T-helper 2 cell treated with Interferon-gamma antibody and Interleukin-4, amounts not matched to agents 5 μg/mL and 100 μg/mL, for 36 hours (primary cell): Measurements from ENCODE around the gene SLC30A4.
A peak's percentile ranks its signal among the peaks of the same experiment; 100 is the strongest.

Experiments used
- DNase-seq: peaks from one replicate; pipeline ENCODE4 v3.0.0; 2021; ENCODE audit warnings: low spot score
- H3K27ac Mint-ChIP-seq: one replicate; pipeline ENCODE4 v1.8.0; 2021; ENCODE audit warnings: mild to moderate bottlenecking, mixed read lengths
- H3K27me3 Mint-ChIP-seq: one replicate; pipeline ENCODE4 v1.8.0; 2021; ENCODE audit warnings: low read depth, mixed read lengths
- H3K36me3 Mint-ChIP-seq: one replicate; pipeline ENCODE4 v1.8.0; 2021; ENCODE audit warnings: low read depth, mixed read lengths
- H3K4me1 Mint-ChIP-seq: one replicate; pipeline ENCODE4 v1.8.0; 2021; ENCODE audit warnings: low read depth, mixed read lengths
- H3K4me3 Mint-ChIP-seq: one replicate; pipeline ENCODE4 v1.8.0; 2022; ENCODE audit warnings: mild to moderate bottlenecking, moderate library complexity, mixed read lengths
- H3K9me3 Mint-ChIP-seq: one replicate; pipeline ENCODE4 v1.8.0; 2021; ENCODE audit warnings: mixed read lengths

The SLC30A4 gene

DNA sequence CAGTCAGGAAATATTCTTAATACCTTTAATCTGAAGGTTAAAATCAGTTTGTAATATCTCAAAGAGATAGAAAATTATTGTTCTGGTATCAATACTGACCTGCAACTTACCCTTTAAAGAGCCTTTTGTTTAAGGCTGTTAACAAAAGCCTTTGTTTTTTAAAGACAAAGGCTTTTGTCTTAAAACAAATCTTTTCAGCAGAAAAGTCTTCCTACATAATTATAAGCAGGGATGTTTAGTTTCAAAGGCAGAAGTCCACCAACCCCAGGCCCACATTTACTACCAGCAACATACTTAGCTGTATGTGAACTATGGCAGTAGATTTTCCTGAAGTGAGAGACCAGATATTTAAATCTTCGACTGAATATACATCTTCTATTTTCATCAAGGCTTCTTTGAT, 36.2 kb downstream of the SLC30A4 start:
- no peaks in the 10 kb centered on the region for H3K4me1 Mint-ChIP-seq
- H3K36me3 Mint-ChIP-seq: no peaks in the 10 kb centered on the region
- H3K27ac Mint-ChIP-seq: no peak overlapping the region
- H3K4me3 Mint-ChIP-seq: no peak overlapping the region
- H3K27me3 Mint-ChIP-seq: no peaks in the 10 kb centered on the region
- no peaks in the 10 kb centered on the region for H3K9me3 Mint-ChIP-seq
- DNase-seq: no peak

DNA sequence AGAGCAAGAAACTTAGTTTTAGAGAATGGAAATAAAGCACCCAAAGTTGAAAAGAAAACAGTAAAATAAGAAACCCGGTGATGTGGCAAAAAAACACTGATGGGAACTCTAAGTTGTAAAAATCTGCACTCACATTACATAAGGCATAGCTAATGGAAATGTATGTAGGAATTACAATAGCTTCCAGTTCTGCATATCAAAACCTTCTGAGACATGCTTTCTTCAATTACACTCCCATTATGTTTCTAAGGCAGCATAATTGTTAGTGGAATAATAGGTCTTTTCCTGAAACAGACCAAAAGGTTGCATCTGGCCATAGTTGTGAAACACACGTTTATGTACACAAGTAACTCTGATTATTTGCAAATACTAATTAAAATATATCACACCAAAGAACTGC, 41.4 kb downstream of the SLC30A4 start:
- Mint-ChIP-seq H3K27me3 (no peaks in the 10 kb centered on the region), H3K4me3 (no peak overlapping the region), H3K27ac (no peak overlapping the region), H3K9me3 (no peaks in the 10 kb centered on the region), H3K36me3 (no peaks in the 10 kb centered on the region), H3K4me1 (no peaks in the 10 kb centered on the region)
- DNase-seq: no peak

DNA sequence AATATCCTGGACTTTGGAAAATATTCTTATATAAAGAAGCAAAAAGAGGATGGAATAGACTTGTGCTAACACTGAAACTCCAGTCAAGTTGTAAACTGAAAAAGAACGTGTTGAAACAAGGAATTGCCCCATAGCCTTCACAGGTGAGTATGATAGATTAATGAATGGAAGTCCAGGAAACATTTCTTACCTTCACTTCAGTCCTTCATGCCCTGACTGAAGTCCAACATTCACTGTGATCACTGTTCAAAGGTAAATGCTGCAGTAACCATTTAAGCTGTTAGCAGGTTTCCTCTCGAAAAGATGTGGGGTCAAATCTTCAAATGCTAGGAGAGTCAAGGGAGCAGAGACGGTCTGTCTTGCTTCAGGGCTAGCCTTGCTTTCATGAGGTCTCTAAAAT, 46.1 kb downstream of the SLC30A4 start:
- no peak overlapping the region for H3K4me3 Mint-ChIP-seq
- H3K4me1 Mint-ChIP-seq: no peaks in the 10 kb centered on the region
- H3K9me3 Mint-ChIP-seq: no peaks in the 10 kb centered on the region
- H3K27ac Mint-ChIP-seq: no peak overlapping the region
- H3K36me3 Mint-ChIP-seq: no peaks in the 10 kb centered on the region
- no peak for DNase-seq
- H3K27me3 Mint-ChIP-seq: peaks cover 2% of the 10 kb centered on the region

DNA sequence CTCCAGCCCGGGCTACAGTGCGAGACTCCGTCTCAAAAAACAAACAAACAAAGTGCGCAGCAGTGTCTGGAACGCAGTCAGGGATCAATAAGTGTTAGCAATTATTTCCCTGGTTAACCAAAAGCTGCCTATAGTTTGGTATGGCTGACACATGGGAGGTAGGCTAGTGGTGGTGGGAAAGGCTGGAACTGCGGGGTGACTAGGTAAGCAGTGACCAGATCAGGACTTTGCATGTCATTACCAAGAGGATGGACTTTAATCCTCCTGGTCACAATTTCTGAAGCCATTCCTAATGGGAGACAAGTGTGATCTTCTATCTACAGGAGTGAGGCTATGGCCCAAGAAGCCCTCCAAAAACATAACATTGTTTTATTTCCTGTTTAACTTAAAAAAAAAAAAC, 47.8 kb downstream of the SLC30A4 start:
- Mint-ChIP-seq H3K36me3 (no peaks in the 10 kb centered on the region), H3K27me3 (peaks cover 4% of the 10 kb centered on the region), H3K4me1 (no peaks in the 10 kb centered on the region), H3K27ac (no peak overlapping the region), H3K9me3 (no peaks in the 10 kb centered on the region), H3K4me3 (no peak overlapping the region)
- no peak for DNase-seq

DNA sequence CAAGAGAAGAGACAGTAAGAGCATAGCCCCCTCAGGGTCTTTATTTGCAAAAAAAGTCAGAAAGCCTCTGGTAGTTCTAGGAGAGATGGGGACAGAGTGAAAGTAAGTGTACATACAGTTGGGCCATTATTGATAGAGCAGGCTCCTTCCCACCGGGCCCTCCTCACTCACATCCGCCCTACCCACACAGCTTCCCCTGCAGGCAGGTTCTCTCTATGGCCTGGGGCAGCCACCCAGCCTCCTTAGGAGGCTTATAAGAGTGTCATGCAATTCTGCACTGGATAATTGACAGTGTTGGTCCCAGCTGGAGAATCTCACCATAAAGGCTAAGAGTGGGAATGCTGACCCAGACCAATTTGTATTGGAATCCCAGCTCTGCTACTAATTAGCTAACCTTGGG, 49.5 kb downstream of the SLC30A4 start:
- no peak overlapping the region for H3K4me3 Mint-ChIP-seq
- H3K27ac Mint-ChIP-seq: no peak overlapping the region
- no peaks in the 10 kb centered on the region for H3K36me3 Mint-ChIP-seq
- H3K9me3 Mint-ChIP-seq: no peaks in the 10 kb centered on the region
- H3K4me1 Mint-ChIP-seq: no peaks in the 10 kb centered on the region
- peaks cover 6% of the 10 kb centered on the region for H3K27me3 Mint-ChIP-seq
- DNase-seq: no peak

DNA sequence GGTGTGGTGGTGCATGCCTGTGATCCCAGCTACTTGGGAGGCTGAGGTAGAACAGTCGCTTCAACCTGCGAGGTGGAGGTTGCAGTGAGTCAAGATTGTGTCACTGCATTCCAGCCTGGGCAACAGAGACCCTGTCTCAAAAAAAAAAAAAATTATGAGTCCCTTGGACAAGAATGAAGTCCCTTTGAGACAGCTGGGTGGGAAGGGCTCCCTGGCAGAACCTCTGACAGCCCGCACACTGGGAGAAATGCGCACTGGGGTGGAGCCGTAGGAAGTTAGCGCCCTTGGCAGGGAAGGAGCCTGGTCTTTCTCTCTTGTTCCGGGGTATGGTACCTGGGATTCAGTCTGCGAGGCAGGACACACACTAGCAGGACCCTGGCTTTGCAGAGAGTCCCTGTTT, 51.4 kb downstream of the SLC30A4 start:
- DNase-seq: no peak
- Mint-ChIP-seq H3K4me3 (no peak overlapping the region), H3K36me3 (no peaks in the 10 kb centered on the region), H3K4me1 (no peaks in the 10 kb centered on the region), H3K27me3 (peaks cover 6% of the 10 kb centered on the region), H3K27ac (no peak overlapping the region), H3K9me3 (no peaks in the 10 kb centered on the region)

DNA sequence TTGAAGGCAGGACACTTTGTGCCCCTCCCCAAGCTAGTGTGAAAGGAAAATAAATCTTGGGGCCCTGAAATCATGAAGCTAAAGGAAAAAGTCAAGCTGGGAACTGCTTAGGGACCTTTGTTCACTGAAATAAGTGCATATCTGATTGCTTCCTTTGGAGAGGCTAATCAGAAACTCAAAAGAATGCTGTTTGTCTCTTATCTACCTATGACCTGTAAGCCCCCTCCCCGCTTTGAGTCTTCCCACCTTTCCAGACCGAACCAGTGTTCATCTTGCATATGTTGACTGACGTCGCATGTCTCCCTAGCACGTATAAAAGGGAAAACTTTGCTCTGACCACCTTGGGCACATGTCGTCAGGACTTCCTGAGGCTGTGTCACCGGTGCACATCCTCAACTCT, 53.1 kb downstream of the SLC30A4 start:
- Mint-ChIP-seq H3K27me3 (peaks cover 6% of the 10 kb centered on the region), H3K4me1 (no peaks in the 10 kb centered on the region), H3K9me3 (no peaks in the 10 kb centered on the region), H3K36me3 (no peaks in the 10 kb centered on the region), H3K4me3 (no peak overlapping the region), H3K27ac (no peak overlapping the region)
- DNase-seq: no peak

DNA sequence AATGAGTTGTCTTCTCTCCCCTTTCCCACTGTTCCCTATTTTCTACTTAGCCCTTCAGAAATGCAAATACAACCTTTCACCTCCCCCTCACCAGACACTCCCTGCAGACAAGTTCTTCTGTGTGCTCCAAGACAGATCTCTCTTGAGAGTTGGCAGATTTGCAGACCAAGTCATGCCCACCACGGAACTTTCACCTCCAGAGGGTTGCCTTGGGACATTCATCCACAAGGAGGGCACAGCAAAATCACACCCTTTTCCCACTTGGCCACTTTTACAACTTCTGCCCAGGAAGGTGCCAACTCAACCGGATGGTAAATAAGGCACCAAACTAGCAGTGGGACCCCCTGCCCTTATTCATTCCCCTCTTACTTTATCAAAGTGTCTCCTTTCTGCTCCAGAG, 53.5 kb downstream of the SLC30A4 start:
- no peaks in the 10 kb centered on the region for H3K4me1 Mint-ChIP-seq
- no peaks in the 10 kb centered on the region for H3K36me3 Mint-ChIP-seq
- no peaks in the 10 kb centered on the region for H3K9me3 Mint-ChIP-seq
- no peak overlapping the region for H3K4me3 Mint-ChIP-seq
- H3K27ac Mint-ChIP-seq: no peak overlapping the region
- DNase-seq: no peak
- H3K27me3 Mint-ChIP-seq: peaks cover 6% of the 10 kb centered on the region

DNA sequence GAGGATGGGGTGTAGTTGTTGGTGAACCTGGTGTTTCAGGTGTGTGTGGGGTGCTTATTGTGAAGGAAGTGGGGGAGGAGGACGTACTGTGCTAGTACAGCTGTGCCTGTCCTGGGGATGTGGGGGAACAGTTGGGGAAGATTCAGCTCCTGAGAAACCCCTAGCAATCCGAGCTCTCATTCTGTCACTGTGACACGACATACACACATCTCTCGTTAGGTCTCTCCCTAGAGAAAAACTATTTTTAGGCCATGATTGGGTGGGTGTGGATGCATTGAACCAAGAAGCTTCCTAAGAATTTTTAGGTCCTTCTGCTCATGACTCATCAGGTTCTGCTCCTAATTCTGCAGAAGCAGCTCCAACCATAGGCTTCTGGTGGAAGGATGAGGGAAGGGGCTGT, 54.3 kb downstream of the SLC30A4 start:
- no peak for DNase-seq
- H3K27me3 Mint-ChIP-seq: peaks cover 6% of the 10 kb centered on the region
- no peak overlapping the region for H3K4me3 Mint-ChIP-seq
- no peak overlapping the region for H3K27ac Mint-ChIP-seq
- H3K4me1 Mint-ChIP-seq: no peaks in the 10 kb centered on the region
- H3K9me3 Mint-ChIP-seq: no peaks in the 10 kb centered on the region
- H3K36me3 Mint-ChIP-seq: no peaks in the 10 kb centered on the region

DNA sequence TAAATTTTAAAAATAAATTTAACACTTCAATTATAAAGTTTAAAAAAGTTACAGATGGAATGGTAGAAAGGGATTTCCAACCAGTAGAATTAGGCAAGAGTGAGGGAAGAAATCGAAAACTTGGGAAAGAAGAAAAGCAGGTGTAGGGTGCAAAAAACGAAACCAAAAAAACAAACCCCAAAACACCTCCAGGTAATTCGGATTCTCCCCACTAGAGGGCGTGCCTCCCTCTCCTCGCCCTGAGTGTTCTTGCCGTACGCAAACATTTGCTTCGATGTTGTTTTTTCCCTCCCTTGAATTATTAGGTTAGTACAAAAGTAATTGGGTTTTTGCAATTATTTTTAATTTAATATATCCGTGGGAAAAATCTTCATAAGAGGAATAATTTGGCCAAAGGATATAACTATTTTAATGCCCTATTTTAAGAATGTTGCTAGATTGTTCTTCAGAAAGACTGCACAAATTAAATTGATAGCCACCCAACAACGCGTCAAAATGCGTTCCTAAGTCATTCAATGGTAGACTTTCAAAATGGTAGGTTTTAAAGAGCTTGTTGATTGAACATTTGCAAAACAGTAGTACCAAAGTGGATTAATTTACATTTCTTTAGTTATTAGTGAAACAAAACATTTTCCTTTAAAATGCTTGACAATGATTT, 63.7 kb downstream of the SLC30A4 start:
- peaks cover 1% of the 10 kb centered on the region for H3K27me3 Mint-ChIP-seq
- H3K9me3 Mint-ChIP-seq: no peaks in the 10 kb centered on the region
- DNase-seq: peak; percentile 72
- H3K4me1 Mint-ChIP-seq: peaks cover 46% of the 10 kb centered on the region
- H3K36me3 Mint-ChIP-seq: no peaks in the 10 kb centered on the region
- no peak overlapping the region for H3K27ac Mint-ChIP-seq
- peak overlapping the region; percentile 52 for H3K4me3 Mint-ChIP-seq

DNA sequence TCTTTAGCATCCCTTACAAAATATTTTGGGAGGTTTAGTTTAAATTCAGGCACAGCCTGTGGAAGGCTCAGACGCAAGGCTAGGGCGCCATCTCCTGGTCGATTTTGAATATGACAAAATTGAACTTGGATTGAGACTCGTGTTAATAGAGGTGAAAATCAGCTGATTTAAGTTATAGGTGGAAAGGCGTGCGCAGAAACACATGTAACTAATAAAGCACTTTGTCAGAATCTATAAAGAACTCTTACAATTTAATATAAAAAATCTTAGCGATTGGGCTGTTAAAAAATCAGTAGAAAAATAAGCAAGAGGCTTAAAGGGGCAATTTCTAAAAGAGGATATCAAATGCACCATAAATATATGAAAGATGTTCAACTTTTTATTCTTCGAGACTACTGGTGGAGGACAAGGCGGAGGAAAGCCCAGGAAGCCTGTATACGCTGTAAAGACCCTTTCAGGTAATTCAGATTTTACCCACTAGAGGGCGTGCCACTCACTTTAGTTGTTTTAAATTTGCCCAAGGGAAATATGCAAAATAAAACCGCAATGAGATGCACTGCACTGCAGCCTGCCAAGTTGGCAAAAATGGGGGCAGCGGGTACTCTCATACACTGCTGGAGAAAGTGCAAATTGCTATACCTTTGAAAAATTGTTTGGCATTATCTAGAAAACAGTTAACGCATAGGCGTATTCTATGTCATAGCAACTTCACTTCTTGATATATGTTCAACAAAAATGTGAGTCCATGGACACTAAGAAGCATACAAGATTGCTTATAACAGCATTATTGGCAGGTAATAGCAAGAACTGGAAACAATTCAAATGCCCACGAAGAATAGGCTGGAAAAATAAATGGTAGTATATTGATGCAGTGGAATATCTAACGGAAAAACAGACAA, 64.7 kb downstream of the SLC30A4 start:
- Mint-ChIP-seq H3K4me3 (peak overlapping the region; percentile 87), H3K9me3 (no peaks in the 10 kb centered on the region), H3K36me3 (no peaks in the 10 kb centered on the region), H3K27ac (peak overlapping the region; percentile 80), H3K27me3 (peaks cover 1% of the 10 kb centered on the region), H3K4me1 (peaks cover 48% of the 10 kb centered on the region)
- peak; percentile 76 for DNase-seq

DNA sequence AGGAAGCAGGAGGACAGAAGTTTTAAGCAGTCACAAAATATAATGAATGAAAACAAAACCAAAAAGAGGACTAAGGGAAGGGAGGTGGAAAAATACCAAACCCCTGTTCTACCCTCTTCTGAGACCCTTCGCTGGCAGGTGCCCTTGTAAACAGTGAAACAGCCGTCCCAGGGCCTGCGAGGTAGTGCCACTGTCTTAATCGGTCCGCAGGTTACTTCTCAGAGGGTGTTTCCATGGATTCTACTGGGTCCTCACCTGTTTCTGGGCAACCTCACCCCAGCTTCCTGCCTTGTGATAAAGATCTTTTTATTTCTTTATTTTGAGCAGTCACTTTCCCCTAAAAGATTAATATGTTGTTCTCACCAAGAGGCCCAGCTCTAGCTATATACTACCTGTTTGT, 65.3 kb downstream of the SLC30A4 start:
- H3K27ac Mint-ChIP-seq: peak overlapping the region; percentile 80
- peaks cover 1% of the 10 kb centered on the region for H3K27me3 Mint-ChIP-seq
- DNase-seq: no peak
- H3K4me1 Mint-ChIP-seq: peaks cover 52% of the 10 kb centered on the region
- no peaks in the 10 kb centered on the region for H3K36me3 Mint-ChIP-seq
- H3K9me3 Mint-ChIP-seq: no peaks in the 10 kb centered on the region
- H3K4me3 Mint-ChIP-seq: peak overlapping the region; percentile 87

DNA sequence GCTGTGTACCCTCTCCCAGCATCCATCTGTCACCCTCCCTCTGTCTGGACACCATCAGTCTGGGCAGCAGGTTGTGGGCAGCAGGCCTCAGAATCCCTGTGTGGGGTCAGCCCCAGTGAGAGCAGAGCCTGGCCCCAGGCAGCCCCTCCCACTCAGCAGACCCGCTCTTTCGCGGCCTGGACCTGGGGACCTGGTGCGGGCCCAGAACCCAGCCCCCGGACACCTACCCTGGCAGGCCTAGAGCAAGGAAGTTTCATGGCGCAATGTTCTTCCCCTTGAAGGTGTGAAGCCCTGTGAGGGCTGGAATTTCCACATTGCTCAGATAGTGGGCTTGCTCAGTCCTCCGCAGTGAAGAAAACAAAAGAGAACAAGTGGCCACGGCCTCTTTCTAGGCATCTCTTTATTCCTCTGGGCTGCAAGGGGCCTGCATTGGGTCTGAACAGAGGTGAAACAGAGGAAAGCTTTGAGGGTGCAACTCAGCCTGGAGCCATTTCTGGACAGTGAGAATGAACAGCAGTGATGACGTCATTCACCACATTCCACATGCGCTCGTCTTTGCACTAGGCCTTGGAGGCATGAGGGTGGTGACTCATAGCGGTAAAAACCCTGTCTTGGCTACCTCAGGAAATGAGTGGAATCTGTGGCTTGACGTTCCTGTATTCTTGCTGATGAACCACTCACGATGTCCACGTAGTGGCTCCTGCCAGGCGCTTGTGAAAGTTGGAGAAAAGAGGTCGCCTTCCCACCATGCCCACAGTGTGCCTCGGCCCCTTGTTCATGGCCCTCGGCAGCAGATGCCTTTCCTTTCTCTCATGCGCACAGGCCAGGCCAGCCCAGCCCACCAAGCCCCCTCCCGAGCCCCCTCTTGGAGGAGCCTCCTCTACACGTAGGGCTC, 66.1 kb downstream of the SLC30A4 start:
- H3K4me3 Mint-ChIP-seq: peak overlapping the region; percentile 71
- DNase-seq: peak; percentile 82
- peak overlapping the region; percentile 76 for H3K27ac Mint-ChIP-seq
- peaks cover 1% of the 10 kb centered on the region for H3K27me3 Mint-ChIP-seq
- no peaks in the 10 kb centered on the region for H3K9me3 Mint-ChIP-seq
- H3K36me3 Mint-ChIP-seq: no peaks in the 10 kb centered on the region
- H3K4me1 Mint-ChIP-seq: peaks cover 52% of the 10 kb centered on the region

DNA sequence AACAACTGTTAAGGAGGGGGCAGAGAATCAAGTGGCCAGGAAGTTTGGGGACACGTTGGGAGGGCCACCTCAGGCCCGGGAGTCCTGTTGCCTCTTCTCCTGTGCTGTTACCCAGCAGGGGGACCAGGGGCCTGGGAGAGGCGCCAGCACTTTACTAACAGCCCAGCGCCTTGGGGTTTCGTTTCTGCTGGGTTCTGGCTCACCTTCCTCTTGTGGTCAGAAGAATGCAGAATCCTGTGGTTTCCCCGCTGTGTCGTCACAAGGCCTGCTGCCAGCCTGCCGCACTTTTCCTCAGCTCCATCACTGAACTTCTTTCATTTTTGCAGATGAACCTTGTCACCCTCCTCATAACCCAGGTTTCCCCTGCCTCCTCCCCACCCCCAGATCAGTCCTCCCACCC, 67.7 kb downstream of the SLC30A4 start:
- Mint-ChIP-seq H3K4me1 (peaks cover 52% of the 10 kb centered on the region), H3K36me3 (no peaks in the 10 kb centered on the region), H3K27ac (peak overlapping the region; percentile 65), H3K4me3 (peak overlapping the region; percentile 64), H3K27me3 (no peaks in the 10 kb centered on the region), H3K9me3 (no peaks in the 10 kb centered on the region)
- DNase-seq: peak; percentile 79
